HepG2 (cell line): ENCODE measurements around the gene CEP128. TPM values are rescaled to one million over a fixed set of nuclear protein-coding genes. Genes with fewer than 3 reads are reported as not detected.

Source experiments
- ATAC-seq: fragments of 200-7000 bp; cut with Tn5 transposase; 3 replicates; pipeline ENCODE4 v1.9.1; 2020; ENCODE audit warnings: mild to moderate bottlenecking, moderate library complexity
- BruUV-seq: library from RNA; stranded (reverse); fragments of 400-500 nt; replicated peaks from 2 replicates; lab custom pipeline; 2021; lab: Mats Ljungman, UMichigan
- CTCF ChIA-PET: fragments of 300-600 bp; formaldehyde crosslinking; extraction: SDS; loops from one replicate; lab custom pipeline; 2021; ENCODE audit warnings: low total read pairs, inconsistent platforms, low intra/inter-chr PET ratio; lab: Yijun Ruan, JAX
- POLR2A ChIA-PET: fragments of 350-600 bp; sonication (Branson Sonifier 250); formaldehyde crosslinking; loops from one replicate; lab custom pipeline; 2020; ENCODE audit warnings: antibody characterized with exemption, inconsistent platforms; lab: Yijun Ruan, JAX
- DNase-seq: peaks from one replicate; pipeline ENCODE4 v3.0.0-alpha.2; 2015; ENCODE audit warnings: low spot score
- FAIRE-seq: peaks from 3 replicates; lab custom pipeline; 2011; peaks lifted over from hg19 to GRCh38; lab: Jason Lieb, UNC
- H2AFZ ChIP-seq: one replicate; pipeline ENCODE4 v1.6.1; 2011; ENCODE audit warnings: low read length, inconsistent platforms
- H3K27ac ChIP-seq: fragments of 300-600 bp; 3 replicates; pipeline ENCODE4 v1.8.0; 2011; ENCODE audit warnings: mixed run types, mild to moderate bottlenecking, mixed read lengths, low read length, inconsistent platforms; ENCODE audit not compliant: insufficient read depth; ENCODE audit errors: extremely low read length
- H3K27me3 ChIP-seq, 2 experiments: fragments of 200-600 bp in 1 of 2; 2 replicates in 1 of 2; 3 replicates in 1 of 2; pipeline versions ENCODE4 v1.6.0 to v1.8.0; 2011; ENCODE audit warnings: low read length in 2 of 2, mild to moderate bottlenecking in 2 of 2, moderate library complexity in 2 of 2, inconsistent platforms in 1 of 2; ENCODE audit not compliant: insufficient read depth in 2 of 2, control insufficient read depth in 1 of 2
- H3K36me3 ChIP-seq, 2 experiments: fragments of 200-600 bp in 1 of 2; replicated peaks in 1 of 2; 2 replicates in 1 of 2; 3 replicates in 1 of 2; pipeline versions ENCODE4 v1.5.1 to v1.8.0; 2011; ENCODE audit warnings: low read length in 2 of 2, inconsistent platforms in 1 of 2; ENCODE audit not compliant: insufficient read depth in 2 of 2, control insufficient read depth in 1 of 2
- H3K4me1 ChIP-seq: 2 replicates; pipeline ENCODE4 v1.5.1; 2012; ENCODE audit warnings: low read length, inconsistent platforms; ENCODE audit not compliant: insufficient read depth
- H3K4me2 ChIP-seq: 2 replicates; pipeline ENCODE4 v1.6.0; 2011; ENCODE audit warnings: low read depth, low read length, inconsistent platforms
- H3K4me3 ChIP-seq, 3 experiments: fragments of 200-600 bp in 1 of 3; sonication (generic), shearing (Covaris generic) in 1 of 3; replicated peaks in 1 of 3; 2 replicates each; pipeline ENCODE4 v1.5.1; 2011 to 2016; ENCODE audit warnings: low read length in 3 of 3, inconsistent platforms in 2 of 3, low read depth in 2 of 3, mild to moderate bottlenecking in 2 of 3, control low read depth in 1 of 3, mixed read lengths in 1 of 3; ENCODE audit not compliant: insufficient read depth in 1 of 3
- H3K79me2 ChIP-seq: one replicate; pipeline ENCODE4 v1.6.1; 2011; ENCODE audit warnings: low read length, inconsistent platforms; ENCODE audit not compliant: insufficient read depth
- H3K9ac ChIP-seq: 2 replicates; pipeline ENCODE4 v1.6.0; 2011; ENCODE audit warnings: mild to moderate bottlenecking, low read depth, low read length, inconsistent platforms; ENCODE audit not compliant: insufficient read depth
- H3K9me3 ChIP-seq: 2 replicates; pipeline ENCODE4 v1.5.1; 2012; ENCODE audit warnings: mild to moderate bottlenecking, low read length
- H4K20me1 ChIP-seq: 2 replicates; pipeline ENCODE4 v1.6.0; 2011; ENCODE audit warnings: inconsistent platforms, mild to moderate bottlenecking, low read length, moderate library complexity; ENCODE audit not compliant: insufficient read depth
- ATF7 ChIP-seq, 2 experiments: fragments of 450-650 bp in 1 of 2; sonication (generic) in 1 of 2; formaldehyde crosslinking in 1 of 2; IDR thresholded peaks; 2 replicates each; pipeline versions ENCODE4 v1.4.0 to v1.6.1; 2016 to 2020; ENCODE audit warnings: antibody characterized with exemption in 1 of 2, mild to moderate bottlenecking in 1 of 2, missing genetic modification reagents in 1 of 2
- KDM4B ChIP-seq: sonication (generic); formaldehyde crosslinking; IDR thresholded peaks from 2 replicates; pipeline ENCODE4 v1.4.0; 2020; ENCODE audit warnings: missing genetic modification reagents
- MTF1 ChIP-seq: sonication (generic); formaldehyde crosslinking; IDR thresholded peaks from 2 replicates; pipeline ENCODE4 v1.5.0; 2020; ENCODE audit warnings: missing genetic modification reagents
- NFIB ChIP-seq: sonication (generic); formaldehyde crosslinking; IDR thresholded peaks from 2 replicates; pipeline ENCODE4 v1.9.0; 2021; ENCODE audit warnings: missing genetic modification reagents, mild to moderate bottlenecking, borderline replicate concordance
- RBFOX2 ChIP-seq: fragments of 200-400 bp; formaldehyde crosslinking; IDR thresholded peaks from 2 replicates; pipeline ENCODE4 v1.6.1; 2017; ENCODE audit warnings: low read depth, mild to moderate bottlenecking, low read length
- RBM22 ChIP-seq: fragments of 200-400 bp; formaldehyde crosslinking; optimal IDR thresholded peaks from 2 replicates; pipeline ENCODE3; 2017; ENCODE audit warnings: mild to moderate bottlenecking, low read length, moderate library complexity
- ZBTB21 ChIP-seq: sonication (generic); formaldehyde crosslinking; IDR thresholded peaks from 2 replicates; pipeline ENCODE4 v1.4.0; 2020; ENCODE audit warnings: missing genetic modification reagents
- ZNF563 ChIP-seq: sonication (generic); formaldehyde crosslinking; IDR thresholded peaks from 2 replicates; pipeline ENCODE4 v1.8.0; 2022; ENCODE audit warnings: mild to moderate bottlenecking, moderate library complexity, missing genetic modification reagents
- ZNF703 ChIP-seq: sonication (generic); formaldehyde crosslinking; IDR thresholded peaks from 2 replicates; pipeline ENCODE4 v1.5.1; 2020; ENCODE audit warnings: missing genetic modification reagents, mild to moderate bottlenecking, moderate library complexity, borderline replicate concordance
- ZSCAN30 ChIP-seq: sonication (generic); formaldehyde crosslinking; IDR thresholded peaks from 2 replicates; pipeline ENCODE4 v1.5.0; 2020; ENCODE audit warnings: mild to moderate bottlenecking, missing genetic modification reagents
- WGBS: methylation state at CpG from one replicate; pipeline ENCODE4 v1.1.6; 2017; ENCODE audit warnings: low lambda C conversion rate; 5-methylcytosine and 5-hydroxymethylcytosine counted together
- in situ Hi-C: cut with HindIII; loops from 2 replicates; pipeline ENCODE4 v1.10.0; 2017; ENCODE audit warnings: low pct_unique_long_range_greater_than_20kb; ENCODE audit not compliant: extremely low pct_ligation_motif_present
- intact Hi-C: fragments of 100-400 bp; cut with micrococcal nuclease; formaldehyde crosslinking; loops from one replicate; pipeline ENCODE4 v1.10.0; 2022; ENCODE audit not compliant: unreplicated experiment
- polyA plus RNA-seq, 8 experiments: library from polyadenylated mRNA; depleted of rRNA in 3 of 8; stranded (reverse) in 7 of 8; unstranded in 1 of 8; fragments of >200 nt; fragmentation: Illumina TruSeq in 4 of 8; extraction: Trizol in 4 of 8; gene quantifications; 2 replicates each; pipeline versions ENCODE4 v1.2.1 to v1.2.3, GENCODE V29; 2011 to 2016; ENCODE audit warnings: low read depth in 4 of 8, missing spikeins in 1 of 8, mixed read lengths in 1 of 8; ENCODE audit not compliant: insufficient read depth in 1 of 8
- total RNA-seq, 5 experiments: library from RNA; depleted of rRNA; stranded (reverse); fragments of >200 nt; fragmentation: Illumina TruSeq; extraction: Trizol; gene quantifications; 2 replicates each; pipeline ENCODE4 v1.2.3, GENCODE V29; 2016; ENCODE audit warnings: low read depth in 1 of 5

Gene CEP128
- total and polyA plus RNA-seq, 2 of the 13 experiments (the other 11 are each of a cell fraction or from before 2014, with no cell fraction given) = 1.3 to 7.5 TPM

DNA sequence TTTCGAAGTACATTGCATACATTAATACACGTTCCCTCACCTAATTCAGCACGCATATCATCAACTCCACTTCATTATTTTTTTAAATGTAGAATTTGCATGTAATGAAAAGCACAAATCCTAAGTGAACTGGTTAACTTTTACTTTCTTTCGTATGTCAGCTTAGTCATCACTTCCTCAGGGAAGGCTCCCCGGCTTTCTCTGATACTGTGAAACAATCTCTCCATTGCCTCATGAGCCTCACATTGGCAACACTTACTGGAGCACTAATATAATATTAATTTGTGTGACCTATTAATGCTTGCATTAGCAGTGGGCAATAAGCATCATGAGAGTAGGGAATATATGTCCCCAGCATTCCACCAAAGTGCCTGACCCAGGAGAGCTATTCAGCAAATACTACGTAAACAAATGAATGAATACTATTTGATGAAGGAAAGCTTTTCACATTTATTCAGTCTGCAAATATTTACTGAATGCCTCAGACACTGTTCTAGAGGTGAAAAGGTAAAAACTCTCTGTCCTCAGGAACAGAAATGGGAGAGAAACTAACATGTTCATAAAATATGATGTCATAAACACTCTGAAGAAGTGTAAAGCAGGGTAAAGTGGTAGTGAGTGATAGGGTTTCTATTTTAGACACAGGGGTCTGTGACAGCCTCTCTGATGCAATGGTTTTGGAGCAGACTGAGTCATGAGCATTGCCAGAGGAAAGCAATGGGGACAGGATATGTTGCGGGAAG lies 402.7 kb downstream of the CEP128 start:
- no peaks in the 10 kb centered on the region for H4K20me1 ChIP-seq
- H3K4me1 ChIP-seq = no peaks in the 10 kb centered on the region
- no TSS peak for BruUV-seq
- no peak for TF ChIP-seq ZNF703 (CRISPR knock-in tag)
- peak; percentile 18; the same call in 1 of the 2 replicates for TF ChIP-seq ZBTB21 (CRISPR knock-in tag)
- no peak for TF ChIP-seq KDM4B (CRISPR knock-in tag)
- TF ChIP-seq NFIB (CRISPR knock-in tag) = no peak
- TF ChIP-seq ATF7 (IDR thresholded peaks at IDR 0.05) = peak; percentile 67
- TF ChIP-seq ATF7 (CRISPR knock-in tag; IDR thresholded peaks at IDR 0.05) = no peak
- TF ChIP-seq ZNF563 (CRISPR knock-in tag) = no peak
- TF ChIP-seq ZSCAN30 (CRISPR knock-in tag) = no peak
- no peak for TF ChIP-seq MTF1 (CRISPR knock-in tag)
- TF ChIP-seq RBM22 = no peak
- TF ChIP-seq RBFOX2 = no peak
- TF ChIP-seq, all 625 proteins: peak for 2
- H2AFZ ChIP-seq = no peak overlapping the region
- ChIA-PET CTCF (no interaction called here), POLR2A (no interaction called here)
- no peaks in the 10 kb centered on the region for H3K79me2 ChIP-seq
- no peaks in the 10 kb centered on the region for H3K27me3 ChIP-seq
- no peak for ATAC-seq
- no peak overlapping the region for H3K4me3 ChIP-seq
- no peaks in the 10 kb centered on the region for H3K9me3 ChIP-seq
- H3K27ac ChIP-seq = no peak overlapping the region
- intact Hi-C loops = loop anchor here (5.0 kb wide), 1 partner anchor 72 kb away; no protein-coding TSS in a partner anchor
- in situ Hi-C loops = no loop called here
- no peak overlapping the region for H3K4me2 ChIP-seq
- FAIRE-seq = no peak
- H3K36me3 ChIP-seq = no peaks in the 10 kb centered on the region
- 75% methylated on average over 7 of the region's 7 CpGs for WGBS
- no peak overlapping the region for H3K9ac ChIP-seq
- DNase-seq = peak; percentile 11
